Measurements from ENCODE around the gene SMIM44. TPM values are rescaled to one million over a fixed set of nuclear protein-coding genes. Genes with fewer than 3 reads are reported as not detected.
A peak's percentile ranks its signal among the peaks of the same experiment; 100 is the strongest.
"Not testable (repeated sequence)": the region's sequence is repeated elsewhere in the genome, so short reads cannot be mapped to it uniquely, and the experiment has no call there.

The SMIM44 gene
- total and polyA plus RNA-seq, 4 donors, result not detected

GRCh38 chr19:3446657-3447056 is 36.6 kb downstream of the SMIM44 start:
- not testable (repeated sequence) for ATAC-seq (ENCODE audit: low FRiP score); H3K4me1 ChIP-seq (ENCODE audit: control insufficient read depth in 1 of 2, insufficient read depth in 2 of 2, low read length in 2 of 2)
- WGBS, 2 donors, result 91 to 97% methylated on average over 4 of the region's 4 CpGs

DNA sequence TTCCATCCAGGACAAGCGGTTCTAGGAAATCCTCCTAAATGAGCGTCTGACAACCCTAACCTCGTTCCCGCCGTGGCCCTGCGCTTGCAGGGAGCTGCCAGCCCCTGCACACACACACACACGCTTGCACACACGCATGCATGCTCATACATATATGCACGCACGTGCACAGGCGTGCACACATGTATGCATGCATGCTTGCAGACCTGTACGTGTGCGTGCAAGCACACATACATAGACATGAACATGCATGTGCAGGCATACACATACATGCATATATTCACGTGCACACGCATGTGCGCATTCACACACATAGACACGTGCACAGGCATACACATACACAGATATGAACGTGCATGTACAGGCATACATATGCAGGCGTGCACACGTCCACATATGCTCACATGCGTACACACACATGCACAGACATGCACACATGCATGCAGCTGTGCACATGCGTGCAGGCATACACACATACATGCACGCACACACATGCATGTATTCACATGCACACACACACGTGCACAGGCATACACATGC is 38.5 kb downstream of the SMIM44 start:
- peaks cover 0 to 5% of the 10 kb centered on the region in 2 donors for H3K36me3 ChIP-seq (ENCODE audit: control insufficient read depth in 1 of 2, insufficient read depth in 2 of 2, low read length in 1 of 2)

More at GRCh38 chr19:3446657-3447056, 36.6 kb downstream of the SMIM44 start:
- DNase-seq; intact Hi-C loops (cut with DNase I); H3K27ac ChIP-seq (ENCODE audit: low read depth in 1 of 2, low read length in 2 of 2); H3K9me3 ChIP-seq (ENCODE audit: control insufficient read depth, low read length); H3K36me3 ChIP-seq (ENCODE audit: control insufficient read depth in 1 of 2, insufficient read depth in 2 of 2, low read length in 1 of 2); H3K27me3 ChIP-seq (ENCODE audit: control insufficient read depth in 1 of 2, insufficient read depth in 2 of 2, low read length in 1 of 2); H3K4me3 ChIP-seq (ENCODE audit: low read length in 2 of 2): not testable (repeated sequence)

GRCh38 chr19:3443840-3444694 is 39.2 kb downstream of the SMIM44 start:
- 28% methylated on average over 33 of the region's 33 CpGs for WGBS, 2 donors
- H3K27ac ChIP-seq (ENCODE audit: low read depth in 1 of 2, low read length in 2 of 2), result no peak overlapping the region
- DNase-seq, result peak; percentile 70 to 81
- ATAC-seq (ENCODE audit: low FRiP score), result peak; percentile 74
- no peaks in the 10 kb centered on the region for H3K27me3 ChIP-seq (ENCODE audit: control insufficient read depth in 1 of 2, insufficient read depth in 2 of 2, low read length in 1 of 2)
- no peak overlapping the region for H3K4me3 ChIP-seq (ENCODE audit: low read length in 2 of 2)
- H3K4me1 ChIP-seq (ENCODE audit: control insufficient read depth in 1 of 2, insufficient read depth in 2 of 2, low read length in 2 of 2), result no peaks in the 10 kb centered on the region
- H3K9me3 ChIP-seq (ENCODE audit: control insufficient read depth, low read length), result no peaks in the 10 kb centered on the region
- intact Hi-C loops (cut with DNase I), result no loop called here
- peaks cover 0 to 5% of the 10 kb centered on the region in 2 donors for H3K36me3 ChIP-seq (ENCODE audit: control insufficient read depth in 1 of 2, insufficient read depth in 2 of 2, low read length in 1 of 2)

More for the DNA sequence above, 38.5 kb downstream of the SMIM44 start:
- Histone ChIP-seq H3K27me3 (ENCODE audit: control insufficient read depth in 1 of 2, insufficient read depth in 2 of 2, low read length in 1 of 2) (no peaks in the 10 kb centered on the region), H3K4me3 (ENCODE audit: low read length in 2 of 2) (no peak overlapping the region), H3K9me3 (ENCODE audit: control insufficient read depth, low read length) (no peaks in the 10 kb centered on the region), H3K4me1 (ENCODE audit: control insufficient read depth in 1 of 2, insufficient read depth in 2 of 2, low read length in 2 of 2) (no peaks in the 10 kb centered on the region), H3K27ac (ENCODE audit: low read depth in 1 of 2, low read length in 2 of 2) (no peak overlapping the region)
- WGBS, 2 donors, result 50 to 51% methylated on average over 24 of the region's 24 CpGs
- intact Hi-C loops (cut with DNase I), result no loop called here
- DNase-seq (no peak), ATAC-seq (ENCODE audit: low FRiP score) (no peak)

DNA sequence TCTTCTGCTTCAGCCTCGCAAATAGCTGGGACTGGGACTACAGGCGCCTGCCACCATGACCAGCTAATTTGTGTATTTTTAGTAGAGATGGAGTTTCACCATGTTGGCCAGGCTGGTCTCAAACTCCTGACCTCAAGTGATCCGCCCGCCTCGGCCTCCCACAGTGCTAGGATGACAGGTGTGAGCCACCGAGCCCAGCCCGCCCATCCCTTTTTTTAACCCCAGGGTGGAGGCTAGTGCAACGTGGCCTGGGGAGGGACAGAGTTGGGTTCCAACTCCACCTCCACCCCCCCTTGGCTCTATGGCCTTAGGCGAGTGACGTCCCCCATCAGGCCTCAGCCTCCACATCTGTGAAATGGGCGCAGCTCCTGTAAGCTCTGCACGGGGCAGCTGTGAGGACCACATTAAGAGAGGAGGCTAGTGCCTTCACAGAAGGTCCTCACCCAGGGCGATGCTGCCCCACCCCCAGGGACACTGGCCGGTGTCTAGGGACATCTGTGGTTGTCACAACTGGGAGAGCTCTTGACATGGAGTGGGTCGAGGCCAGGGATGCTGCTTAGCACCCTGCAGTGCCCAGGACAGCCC is 40.7 kb downstream of the SMIM44 start:
- H3K27ac ChIP-seq (ENCODE audit: low read depth in 1 of 2, low read length in 2 of 2), result no peak overlapping the region
- WGBS, 2 donors, result 81 to 88% methylated on average over 15 of the region's 15 CpGs
- H3K27me3 ChIP-seq (ENCODE audit: control insufficient read depth in 1 of 2, insufficient read depth in 2 of 2, low read length in 1 of 2), result no peaks in the 10 kb centered on the region
- ATAC-seq (ENCODE audit: low FRiP score), result no peak
- intact Hi-C loops (cut with DNase I), result no loop called here
- H3K4me1 ChIP-seq (ENCODE audit: control insufficient read depth in 1 of 2, insufficient read depth in 2 of 2, low read length in 2 of 2), result no peaks in the 10 kb centered on the region
- H3K9me3 ChIP-seq (ENCODE audit: control insufficient read depth, low read length), result no peaks in the 10 kb centered on the region
- DNase-seq, result no peak
- peaks cover 0 to 5% of the 10 kb centered on the region in 2 donors for H3K36me3 ChIP-seq (ENCODE audit: control insufficient read depth in 1 of 2, insufficient read depth in 2 of 2, low read length in 1 of 2)
- no peak overlapping the region for H3K4me3 ChIP-seq (ENCODE audit: low read length in 2 of 2)

GRCh38 chr19:3441986-3442329 is 41.3 kb downstream of the SMIM44 start:
- 43 to 54% methylated on average over 14 of the region's 14 CpGs for WGBS, 2 donors
- H3K9me3 ChIP-seq (ENCODE audit: control insufficient read depth, low read length), result no peaks in the 10 kb centered on the region
- H3K36me3 ChIP-seq (ENCODE audit: control insufficient read depth in 1 of 2, insufficient read depth in 2 of 2, low read length in 1 of 2), result peaks cover 0 to 5% of the 10 kb centered on the region in 2 donors
- intact Hi-C loops (cut with DNase I), result no loop called here
- H3K27me3 ChIP-seq (ENCODE audit: control insufficient read depth in 1 of 2, insufficient read depth in 2 of 2, low read length in 1 of 2), result no peaks in the 10 kb centered on the region
- no peaks in the 10 kb centered on the region for H3K4me1 ChIP-seq (ENCODE audit: control insufficient read depth in 1 of 2, insufficient read depth in 2 of 2, low read length in 2 of 2)
- no peak overlapping the region for H3K4me3 ChIP-seq (ENCODE audit: low read length in 2 of 2)
- H3K27ac ChIP-seq (ENCODE audit: low read depth in 1 of 2, low read length in 2 of 2), result no peak overlapping the region
- ATAC-seq (ENCODE audit: low FRiP score) (no peak), DNase-seq (no peak)

DNA sequence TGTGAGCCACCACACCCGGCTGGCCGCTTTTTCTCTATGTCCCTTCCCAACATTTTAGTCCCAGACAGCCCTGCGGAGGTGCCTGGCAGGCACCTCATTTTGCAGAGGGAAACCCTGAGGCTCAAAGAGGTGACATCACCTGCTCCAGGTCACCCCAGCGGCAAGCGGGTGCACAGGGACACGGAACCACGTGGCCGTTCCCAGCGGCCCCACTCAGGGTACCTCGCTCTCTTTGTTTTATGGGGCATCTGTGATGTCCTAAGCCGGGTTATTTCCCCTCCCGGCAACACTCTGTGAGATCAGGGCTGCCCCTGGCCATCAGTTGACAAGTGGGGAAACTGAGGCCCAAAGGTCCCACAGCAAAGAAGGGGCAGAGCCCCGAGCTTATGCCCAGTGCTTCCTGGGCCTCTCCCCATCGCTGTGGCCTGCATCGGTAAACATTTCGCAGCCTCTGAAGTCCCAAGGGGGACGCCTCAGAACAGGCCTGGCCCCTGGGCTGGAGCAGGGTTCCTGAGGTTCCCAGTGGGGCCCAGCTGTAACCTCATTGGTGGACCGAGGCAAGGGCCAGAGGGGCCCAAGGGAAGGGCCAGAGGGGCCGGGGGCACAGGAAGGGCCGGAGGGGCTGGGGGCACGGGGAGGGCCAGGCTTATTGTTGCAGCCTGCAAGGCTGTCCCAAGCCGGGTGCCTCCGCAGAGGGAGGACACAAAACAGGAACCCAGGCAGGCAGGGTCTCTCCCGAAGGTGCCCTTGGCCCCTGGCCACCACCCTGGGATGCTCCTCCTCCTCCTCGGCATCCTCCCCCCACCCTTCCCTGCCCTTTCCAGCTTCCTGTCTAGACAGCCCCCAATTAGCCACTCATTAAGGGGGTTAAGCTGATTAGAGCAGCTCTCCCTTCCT is 41.9 kb downstream of the SMIM44 start:
- Histone ChIP-seq H3K4me1 (ENCODE audit: control insufficient read depth in 1 of 2, insufficient read depth in 2 of 2, low read length in 2 of 2) (no peaks in the 10 kb centered on the region), H3K4me3 (ENCODE audit: low read length in 2 of 2) (no peak overlapping the region), H3K36me3 (ENCODE audit: control insufficient read depth in 1 of 2, insufficient read depth in 2 of 2, low read length in 1 of 2) (peaks cover 0 to 5% of the 10 kb centered on the region in 2 donors), H3K27ac (ENCODE audit: low read depth in 1 of 2, low read length in 2 of 2) (no peak overlapping the region), H3K9me3 (ENCODE audit: control insufficient read depth, low read length) (no peaks in the 10 kb centered on the region), H3K27me3 (ENCODE audit: control insufficient read depth in 1 of 2, insufficient read depth in 2 of 2, low read length in 1 of 2) (no peaks in the 10 kb centered on the region)
- WGBS, 2 donors, result 64 to 66% methylated on average over 25 of the region's 25 CpGs
- DNase-seq, result peak in 1 of 2 donors; percentile 74
- ATAC-seq (ENCODE audit: low FRiP score), result peak; percentile 34
- intact Hi-C loops (cut with DNase I), result no loop called here

GRCh38 chr19:3440082-3440481 is 43.2 kb downstream of the SMIM44 start:
- no peak overlapping the region for H3K4me3 ChIP-seq (ENCODE audit: low read length in 2 of 2)
- no peaks in the 10 kb centered on the region for H3K4me1 ChIP-seq (ENCODE audit: control insufficient read depth in 1 of 2, insufficient read depth in 2 of 2, low read length in 2 of 2)
- WGBS, 2 donors, result 63 to 73% methylated on average over 13 of the region's 13 CpGs
- H3K27me3 ChIP-seq (ENCODE audit: control insufficient read depth in 1 of 2, insufficient read depth in 2 of 2, low read length in 1 of 2), result no peaks in the 10 kb centered on the region
- peak; percentile 70 to 82 for DNase-seq
- no peak overlapping the region for H3K27ac ChIP-seq (ENCODE audit: low read depth in 1 of 2, low read length in 2 of 2)
- intact Hi-C loops (cut with DNase I), result no loop called here
- ATAC-seq (ENCODE audit: low FRiP score), result no peak
- no peaks in the 10 kb centered on the region for H3K9me3 ChIP-seq (ENCODE audit: control insufficient read depth, low read length)
- H3K36me3 ChIP-seq (ENCODE audit: control insufficient read depth in 1 of 2, insufficient read depth in 2 of 2, low read length in 1 of 2), result peaks cover 0 to 5% of the 10 kb centered on the region in 2 donors

Data from aorta (tissue), 5 donors.